Fibroblast of the aortic adventitia (primary cell): ENCODE measurements around the gene GFM1. TPM values are rescaled to one million over a fixed set of nuclear protein-coding genes. Genes with fewer than 3 reads are reported as not detected.
"Not testable (repeated sequence)": the region's sequence is repeated elsewhere in the genome, so short reads cannot be mapped to it uniquely, and the experiment has no call there.

Experiments
- DNase-seq: peaks from one replicate; pipeline ENCODE4 v3.0.0-alpha.2; 2010; ENCODE audit warnings: low read depth
- H3K4me3 ChIP-seq: 2 replicates; pipeline ENCODE4 v1.5.1; 2011; ENCODE audit warnings: low read depth, mild to moderate bottlenecking, control low read depth, low read length, moderate library complexity
- total RNA-seq: library from RNA; depleted of rRNA; stranded (reverse); fragments of >200 nt; gene quantifications from 2 replicates; pipeline ENCODE4 v1.2.3, GENCODE V29; 2012; ENCODE audit warnings: low replicate concordance
- TF ChIP-seq, protein P1 (sequence below): IDR thresholded peaks from 2 replicates; pipeline ENCODE4 v1.5.1; 2011; ENCODE audit warnings: mild to moderate bottlenecking, low read length, control low read depth, inconsistent platforms; ENCODE audit not compliant: insufficient read depth

Gene GFM1
- total RNA-seq, 1 donor: 49.4 TPM

DNA sequence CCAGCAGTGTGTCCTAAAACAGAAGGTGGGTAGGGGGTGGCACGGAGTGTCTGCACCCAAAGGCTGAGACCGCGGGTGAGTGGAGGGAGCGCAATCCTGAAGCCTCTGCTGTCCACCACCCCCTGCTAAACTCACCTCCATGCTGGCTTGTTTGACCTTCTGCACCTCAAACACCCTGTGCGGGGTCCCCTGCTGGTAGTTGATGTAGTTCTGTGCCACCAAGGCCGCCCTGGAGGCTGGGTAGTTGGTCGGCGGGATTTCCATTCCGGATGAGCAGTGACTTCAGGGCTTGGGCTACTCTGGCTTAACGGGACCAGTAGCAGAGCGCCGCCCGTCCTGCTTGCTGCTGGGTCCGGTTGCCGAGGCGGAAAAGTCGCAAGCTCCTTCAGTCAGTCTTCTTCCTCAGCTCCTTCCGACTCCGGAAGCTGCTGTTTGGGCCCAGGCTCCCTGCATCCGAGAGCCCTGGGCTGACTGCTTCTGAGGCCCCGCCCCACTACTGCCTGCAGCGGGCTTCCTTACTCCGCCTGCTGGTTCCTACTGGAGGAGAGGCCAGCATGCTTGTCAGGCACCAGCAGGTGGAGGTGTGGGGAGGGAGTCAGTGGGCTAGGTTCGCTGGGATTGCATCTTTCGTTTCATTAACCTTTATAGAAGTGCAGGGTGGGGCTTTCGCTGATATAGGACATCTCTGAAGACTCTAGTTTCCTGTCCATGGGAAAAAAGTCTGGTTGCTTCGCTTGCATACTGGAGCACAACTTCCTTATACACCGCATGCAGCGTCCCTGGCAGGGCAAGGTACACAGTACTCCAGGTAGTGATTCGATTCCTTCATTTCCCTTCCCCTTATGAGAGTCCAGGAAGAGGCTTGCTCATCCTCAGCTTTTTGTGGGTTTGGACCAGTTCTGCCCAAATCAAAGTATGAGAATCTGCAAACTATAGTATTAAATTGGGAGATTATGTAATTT, 28.2 kb downstream of the GFM1 start, which contains the start of gene LXN:
Gene LXN, minus strand, starts transcription at position 434 of the 962 bp plus-strand sequence. Its CDS starts 170 bp downstream, at position 264.
- peak within 1 kb of the TSS; percentile 80 for H3K4me3 ChIP-seq
- peak; percentile 81 for DNase-seq
- TF ChIP-seq, protein P1, sequence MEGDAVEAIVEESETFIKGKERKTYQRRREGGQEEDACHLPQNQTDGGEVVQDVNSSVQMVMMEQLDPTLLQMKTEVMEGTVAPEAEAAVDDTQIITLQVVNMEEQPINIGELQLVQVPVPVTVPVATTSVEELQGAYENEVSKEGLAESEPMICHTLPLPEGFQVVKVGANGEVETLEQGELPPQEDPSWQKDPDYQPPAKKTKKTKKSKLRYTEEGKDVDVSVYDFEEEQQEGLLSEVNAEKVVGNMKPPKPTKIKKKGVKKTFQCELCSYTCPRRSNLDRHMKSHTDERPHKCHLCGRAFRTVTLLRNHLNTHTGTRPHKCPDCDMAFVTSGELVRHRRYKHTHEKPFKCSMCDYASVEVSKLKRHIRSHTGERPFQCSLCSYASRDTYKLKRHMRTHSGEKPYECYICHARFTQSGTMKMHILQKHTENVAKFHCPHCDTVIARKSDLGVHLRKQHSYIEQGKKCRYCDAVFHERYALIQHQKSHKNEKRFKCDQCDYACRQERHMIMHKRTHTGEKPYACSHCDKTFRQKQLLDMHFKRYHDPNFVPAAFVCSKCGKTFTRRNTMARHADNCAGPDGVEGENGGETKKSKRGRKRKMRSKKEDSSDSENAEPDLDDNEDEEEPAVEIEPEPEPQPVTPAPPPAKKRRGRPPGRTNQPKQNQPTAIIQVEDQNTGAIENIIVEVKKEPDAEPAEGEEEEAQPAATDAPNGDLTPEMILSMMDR: peak; percentile 89

DNA sequence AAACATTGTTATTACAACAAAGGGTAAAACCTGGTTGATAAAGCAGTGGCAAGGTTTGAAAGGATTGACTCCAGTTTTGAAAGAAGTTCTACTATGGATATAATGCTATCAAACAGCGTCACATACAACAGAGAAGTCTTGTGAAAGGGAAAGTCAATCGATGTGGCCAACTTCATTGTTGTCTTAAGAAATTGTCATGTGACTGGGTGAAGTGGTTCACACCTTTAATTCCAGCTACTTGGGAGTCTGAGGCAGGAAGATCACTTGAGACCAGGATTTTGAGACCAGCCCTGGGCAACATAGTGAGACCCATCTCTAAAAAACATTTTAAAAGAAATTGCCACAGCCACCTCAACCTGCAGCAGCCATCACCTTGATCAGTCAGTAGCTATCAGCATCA, 34.4 kb downstream of the GFM1 start:
- TF ChIP-seq, protein P1: no peak
- H3K4me3 ChIP-seq: no peak overlapping the region
- no peak for DNase-seq

DNA sequence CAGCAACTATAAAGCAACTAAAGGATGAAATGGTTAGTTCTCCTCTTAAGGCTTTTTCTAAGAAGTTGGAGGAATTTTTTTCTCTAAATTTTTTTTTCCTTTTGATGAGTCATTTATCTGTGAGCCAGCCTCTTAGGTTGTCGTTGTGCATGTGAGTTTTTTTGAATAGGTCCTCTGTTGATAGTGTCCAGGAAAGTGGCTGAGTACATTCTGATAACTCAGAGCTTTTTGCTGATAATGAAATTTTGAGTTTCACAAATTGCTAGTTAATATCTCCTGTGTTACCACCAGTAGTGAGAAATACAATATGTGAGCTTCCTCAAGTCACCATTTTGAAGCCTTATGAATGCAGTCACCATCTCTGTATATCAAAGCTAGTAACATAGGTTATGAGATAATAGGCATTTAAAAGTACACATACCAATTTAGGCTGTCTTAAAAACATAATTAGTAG, 35.2 kb downstream of the GFM1 start:
- TF ChIP-seq, protein P1: no peak
- H3K4me3 ChIP-seq: no peak overlapping the region
- DNase-seq: peak; percentile 49

DNA sequence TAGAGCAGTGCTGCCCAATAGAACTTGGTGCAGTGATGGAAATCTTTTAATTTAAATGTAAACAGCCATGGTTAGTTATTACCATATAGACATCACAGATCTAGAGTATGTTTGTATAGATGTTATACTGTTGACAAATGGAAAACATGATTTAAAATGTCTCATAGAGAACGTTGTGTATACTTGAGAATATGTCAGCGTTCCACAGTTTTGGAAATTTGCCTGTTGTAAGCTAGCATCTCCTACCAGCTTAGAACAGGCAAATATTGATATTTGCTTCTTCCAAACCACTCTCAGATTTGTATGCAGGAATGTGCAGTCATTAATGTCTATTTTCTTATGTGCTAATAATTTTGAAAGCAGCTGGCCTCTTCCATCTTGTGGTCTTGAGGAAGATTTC, 36.5 kb downstream of the GFM1 start:
- no peak overlapping the region for H3K4me3 ChIP-seq
- no peak for DNase-seq
- TF ChIP-seq, protein P1: no peak

DNA sequence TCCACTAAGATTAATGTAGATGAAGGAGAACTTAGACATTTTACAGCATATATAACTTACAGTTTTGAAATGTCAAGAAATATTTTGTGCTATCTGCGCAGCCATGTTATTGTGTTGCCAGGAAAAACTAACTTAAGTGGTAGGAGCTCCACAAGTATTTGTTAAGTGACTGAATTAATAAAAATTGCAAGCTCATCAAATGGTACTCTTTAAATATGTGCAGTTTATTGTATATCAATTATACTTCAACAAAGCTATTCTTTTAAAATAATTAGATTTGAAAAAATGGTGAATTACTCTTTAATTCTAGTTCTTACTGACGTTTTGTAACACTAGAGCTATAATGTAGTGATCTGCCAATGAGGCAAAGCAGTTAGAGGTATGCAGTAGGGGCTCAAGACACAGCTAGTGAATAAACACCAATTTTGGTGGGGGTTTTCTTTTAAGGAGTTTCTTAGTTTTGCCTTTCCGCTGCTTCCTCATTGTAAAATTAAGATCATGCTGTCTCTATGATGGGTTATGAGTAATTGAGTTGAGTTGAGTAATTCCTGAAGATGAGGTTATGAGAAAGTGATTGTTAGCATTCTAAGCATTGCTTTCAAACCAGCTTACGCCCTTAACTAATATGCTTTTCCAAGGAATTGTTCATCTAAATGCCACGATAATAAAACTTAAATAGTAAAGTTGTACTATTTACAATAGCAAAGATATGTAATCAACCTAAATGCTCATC, 39.1 kb downstream of the GFM1 start:
- TF ChIP-seq, protein P1: no peak
- H3K4me3 ChIP-seq: no peak overlapping the region
- DNase-seq: peak; percentile 54

DNA sequence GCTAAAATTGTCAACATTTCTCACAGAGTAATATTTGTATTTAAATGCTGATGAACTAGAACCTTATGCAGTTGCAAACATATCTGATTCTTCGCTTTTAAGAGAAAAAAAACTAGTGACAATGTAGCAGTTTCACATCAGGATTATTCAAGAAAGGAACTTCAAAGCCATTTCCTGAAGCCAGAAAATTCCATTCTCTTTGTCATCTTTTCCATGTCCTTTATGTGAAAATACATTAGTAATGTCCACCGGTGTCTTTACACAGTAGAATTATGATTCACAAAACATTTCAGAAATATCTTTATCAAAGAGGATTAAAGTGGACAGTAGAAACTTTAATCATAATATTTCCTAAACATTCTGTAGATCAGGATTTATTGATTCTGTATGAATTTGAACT, 40.8 kb downstream of the GFM1 start:
- TF ChIP-seq, protein P1: no peak
- H3K4me3 ChIP-seq: no peak overlapping the region
- peak; percentile 40 for DNase-seq

DNA sequence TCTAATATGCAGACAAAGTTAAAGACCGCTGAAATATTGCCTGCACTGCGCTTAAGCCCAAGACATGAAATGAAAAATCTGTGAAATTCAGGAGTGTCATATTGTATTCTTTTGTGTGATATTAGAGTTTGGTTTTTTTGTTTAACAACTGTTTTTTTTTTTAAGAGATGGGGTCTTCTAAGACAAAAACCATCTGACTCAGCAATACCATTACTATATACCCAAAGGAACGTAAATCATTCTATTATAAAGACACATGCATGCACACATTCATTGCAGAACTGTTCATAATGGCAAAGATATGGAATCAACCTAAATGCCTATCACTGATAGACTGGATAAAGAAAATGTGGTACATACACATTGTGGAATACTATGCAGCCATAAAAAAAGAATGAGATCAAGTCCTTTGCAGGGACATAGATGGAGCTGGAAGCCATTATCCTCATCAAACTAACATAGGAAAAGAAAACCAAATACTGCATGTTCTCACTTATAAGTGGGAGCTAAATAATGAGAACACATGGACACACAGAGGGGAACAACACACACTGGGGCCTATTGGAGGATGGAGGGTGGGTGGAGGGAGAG, 49.6 kb downstream of the GFM1 start:
- not testable (repeated sequence) for DNase-seq, H3K4me3 ChIP-seq
